Measurements from ENCODE around the gene PDE9A. TPM values are rescaled to one million over a fixed set of nuclear protein-coding genes. Genes with fewer than 3 reads are reported as not detected.
"Not testable (repeated sequence)": the region's sequence is repeated elsewhere in the genome, so short reads cannot be mapped to it uniquely, and the experiment has no call there.

The PDE9A gene
- total RNA-seq, 4 donors from 2014 or later, result 0.59 to 15.0 (median 6.9) TPM

DNA sequence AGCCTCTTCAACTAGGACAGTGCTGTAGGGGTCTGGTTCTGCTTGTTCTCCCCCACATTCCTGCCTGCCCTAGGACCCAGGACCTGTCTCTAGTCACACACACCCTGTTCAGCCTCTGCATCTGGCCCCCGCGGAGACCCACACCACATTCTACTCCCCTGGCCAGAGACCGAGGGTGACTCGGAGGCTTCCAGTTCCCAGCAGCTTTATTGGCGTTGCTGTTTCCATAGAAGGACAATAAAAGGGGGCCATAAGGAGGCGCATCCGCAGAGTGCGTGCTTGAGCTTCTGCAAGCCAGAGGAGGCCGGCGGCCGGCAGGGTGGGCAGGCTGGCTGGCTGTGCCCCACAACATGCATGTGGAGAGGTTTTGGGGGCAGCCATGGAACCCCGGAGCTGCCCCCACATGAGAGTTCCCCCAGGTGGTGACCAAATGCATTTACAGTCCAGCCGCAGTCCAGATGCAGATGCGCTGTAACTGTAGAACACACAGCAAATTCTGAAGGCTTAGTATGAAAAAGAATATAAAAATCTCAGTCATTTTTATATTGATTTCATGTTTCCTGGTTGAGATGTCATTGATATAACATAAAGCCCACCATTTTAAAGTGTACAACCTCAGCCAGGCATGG is 52.4 kb downstream of the PDE9A start:
- Histone ChIP-seq H3K4me3 (no peak overlapping the region), H3K27me3 (no peaks in the 10 kb centered on the region), H3K27ac (no peak overlapping the region), H3K9me3 (no peaks in the 10 kb centered on the region), H3K36me3 (no peaks in the 10 kb centered on the region), H3K4me1 (no peaks in the 10 kb centered on the region)
- no peak for TF ChIP-seq POLR2A (IDR thresholded peaks at IDR 0.05)
- TF ChIP-seq, protein P1, sequence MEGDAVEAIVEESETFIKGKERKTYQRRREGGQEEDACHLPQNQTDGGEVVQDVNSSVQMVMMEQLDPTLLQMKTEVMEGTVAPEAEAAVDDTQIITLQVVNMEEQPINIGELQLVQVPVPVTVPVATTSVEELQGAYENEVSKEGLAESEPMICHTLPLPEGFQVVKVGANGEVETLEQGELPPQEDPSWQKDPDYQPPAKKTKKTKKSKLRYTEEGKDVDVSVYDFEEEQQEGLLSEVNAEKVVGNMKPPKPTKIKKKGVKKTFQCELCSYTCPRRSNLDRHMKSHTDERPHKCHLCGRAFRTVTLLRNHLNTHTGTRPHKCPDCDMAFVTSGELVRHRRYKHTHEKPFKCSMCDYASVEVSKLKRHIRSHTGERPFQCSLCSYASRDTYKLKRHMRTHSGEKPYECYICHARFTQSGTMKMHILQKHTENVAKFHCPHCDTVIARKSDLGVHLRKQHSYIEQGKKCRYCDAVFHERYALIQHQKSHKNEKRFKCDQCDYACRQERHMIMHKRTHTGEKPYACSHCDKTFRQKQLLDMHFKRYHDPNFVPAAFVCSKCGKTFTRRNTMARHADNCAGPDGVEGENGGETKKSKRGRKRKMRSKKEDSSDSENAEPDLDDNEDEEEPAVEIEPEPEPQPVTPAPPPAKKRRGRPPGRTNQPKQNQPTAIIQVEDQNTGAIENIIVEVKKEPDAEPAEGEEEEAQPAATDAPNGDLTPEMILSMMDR (IDR thresholded peaks at IDR 0.05), result no peak
- intact Hi-C loops (cut with DNase I; ENCODE audit: low total_unique reads), result no loop called here
- DNase-seq, result no peak

DNA sequence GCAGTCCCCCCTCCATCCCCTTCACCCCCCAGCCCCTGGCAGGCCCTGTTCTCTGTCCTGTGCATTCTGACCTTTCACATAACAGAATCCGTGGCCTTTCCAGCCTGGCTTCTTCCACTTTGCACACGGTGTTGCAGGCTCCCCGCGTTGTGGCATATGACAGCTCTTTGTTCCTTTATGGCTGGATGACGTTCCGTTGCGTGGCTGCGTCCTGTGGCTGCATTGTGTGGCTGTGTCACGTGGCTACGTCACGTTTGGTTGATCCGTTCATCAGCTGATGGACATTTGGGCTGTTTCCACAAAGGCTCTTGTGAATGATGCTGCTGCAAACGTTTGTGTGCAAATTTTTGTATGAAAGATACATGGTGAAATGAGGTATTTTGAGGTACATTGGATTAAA is 53.3 kb downstream of the PDE9A start:
- Histone ChIP-seq H3K27ac (no peak overlapping the region), H3K4me1 (no peaks in the 10 kb centered on the region), H3K27me3 (no peaks in the 10 kb centered on the region), H3K9me3 (no peaks in the 10 kb centered on the region), H3K36me3 (no peaks in the 10 kb centered on the region), H3K4me3 (no peak overlapping the region)
- DNase-seq, result no peak
- intact Hi-C loops (cut with DNase I; ENCODE audit: low total_unique reads), result no loop called here
- TF ChIP-seq POLR2A (IDR thresholded peaks at IDR 0.05), result no peak
- TF ChIP-seq, protein P1 (IDR thresholded peaks at IDR 0.05), result no peak

DNA sequence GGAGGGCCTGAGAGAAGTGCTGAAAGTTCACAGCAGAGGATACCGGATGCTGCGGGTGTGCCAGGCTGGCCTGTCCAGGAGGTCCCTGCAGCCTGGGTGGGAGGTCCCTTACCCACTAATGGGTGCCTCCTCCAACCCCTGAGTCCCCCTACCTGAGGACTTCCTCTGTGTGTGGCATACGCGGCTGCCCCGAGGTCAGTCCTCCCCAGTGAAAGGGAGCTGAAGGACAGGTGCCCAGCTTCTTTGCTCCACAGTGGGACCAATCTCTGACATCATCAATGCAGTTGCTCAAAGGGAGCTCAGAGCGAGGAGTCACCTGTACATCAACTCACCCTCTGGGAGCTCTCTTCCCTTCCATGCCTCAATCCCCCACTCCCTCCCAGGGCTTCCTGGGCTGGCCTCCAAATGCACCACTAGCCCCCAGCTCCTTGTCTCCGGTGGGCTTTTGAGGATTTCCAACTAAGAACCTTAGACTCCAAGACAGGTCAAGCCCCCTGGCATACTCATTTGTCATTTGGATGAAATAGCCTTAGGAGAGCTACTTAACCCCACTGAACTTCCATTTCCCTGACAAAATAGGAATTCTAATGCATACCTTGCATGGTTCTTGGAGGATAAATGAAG is 53.9 kb downstream of the PDE9A start:
- H3K9me3 ChIP-seq, result no peaks in the 10 kb centered on the region
- no peak overlapping the region for H3K27ac ChIP-seq
- H3K4me1 ChIP-seq, result no peaks in the 10 kb centered on the region
- no peaks in the 10 kb centered on the region for H3K36me3 ChIP-seq
- TF ChIP-seq, protein P1 (IDR thresholded peaks at IDR 0.05), result no peak
- TF ChIP-seq POLR2A (IDR thresholded peaks at IDR 0.05), result no peak
- DNase-seq, result no peak
- H3K27me3 ChIP-seq, result no peaks in the 10 kb centered on the region
- intact Hi-C loops (cut with DNase I; ENCODE audit: low total_unique reads), result no loop called here
- H3K4me3 ChIP-seq, result no peak overlapping the region

DNA sequence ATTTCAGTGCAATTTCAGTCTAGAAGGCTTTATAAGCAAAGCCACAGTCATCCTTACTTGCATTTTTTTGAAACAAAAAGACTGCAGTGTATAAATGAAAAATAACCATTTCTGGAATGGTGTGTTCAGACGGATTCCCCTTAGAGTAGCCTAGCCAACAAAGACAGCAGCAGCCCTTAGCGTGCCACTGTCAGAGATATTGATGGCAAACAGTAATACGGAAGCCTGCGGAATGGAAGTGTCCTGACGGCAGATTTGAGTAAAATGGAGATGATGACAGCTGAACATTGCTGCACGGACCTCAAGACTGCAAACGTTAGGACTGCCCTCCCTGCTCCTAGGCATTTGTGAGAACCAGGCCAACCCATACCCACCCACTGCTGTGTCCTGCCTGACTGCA is 54.7 kb downstream of the PDE9A start:
- Histone ChIP-seq H3K4me1 (no peaks in the 10 kb centered on the region), H3K27me3 (no peaks in the 10 kb centered on the region), H3K27ac (no peak overlapping the region), H3K4me3 (no peak overlapping the region), H3K36me3 (no peaks in the 10 kb centered on the region), H3K9me3 (no peaks in the 10 kb centered on the region)
- intact Hi-C loops (cut with DNase I; ENCODE audit: low total_unique reads), result no loop called here
- DNase-seq, result no peak
- no peak for TF ChIP-seq POLR2A (IDR thresholded peaks at IDR 0.05)
- TF ChIP-seq, protein P1 (IDR thresholded peaks at IDR 0.05), result no peak

DNA sequence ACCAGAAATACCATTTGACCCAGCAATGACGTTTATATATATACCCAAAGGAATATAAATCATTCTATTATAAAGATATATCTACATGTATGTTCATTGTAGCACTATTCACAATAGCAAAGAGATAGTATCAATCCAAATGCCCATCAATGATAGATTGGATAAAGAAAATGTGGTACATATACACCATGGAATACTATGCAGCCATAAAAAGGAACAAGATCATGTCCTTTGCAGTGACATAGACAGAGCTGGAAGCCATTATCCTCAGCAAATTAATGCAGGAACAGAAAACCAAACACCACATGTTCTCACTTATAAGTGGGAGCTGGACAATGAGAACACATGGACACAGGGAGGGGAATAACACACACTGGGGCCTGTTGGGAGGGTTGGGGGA is 55.5 kb downstream of the PDE9A start:
- H3K27me3 ChIP-seq; H3K36me3 ChIP-seq; H3K4me1 ChIP-seq; H3K27ac ChIP-seq; H3K4me3 ChIP-seq; intact Hi-C loops (cut with DNase I; ENCODE audit: low total_unique reads); H3K9me3 ChIP-seq; DNase-seq: not testable (repeated sequence)
